ENCODE results near the gene UBE3A.

Gene UBE3A

DNA sequence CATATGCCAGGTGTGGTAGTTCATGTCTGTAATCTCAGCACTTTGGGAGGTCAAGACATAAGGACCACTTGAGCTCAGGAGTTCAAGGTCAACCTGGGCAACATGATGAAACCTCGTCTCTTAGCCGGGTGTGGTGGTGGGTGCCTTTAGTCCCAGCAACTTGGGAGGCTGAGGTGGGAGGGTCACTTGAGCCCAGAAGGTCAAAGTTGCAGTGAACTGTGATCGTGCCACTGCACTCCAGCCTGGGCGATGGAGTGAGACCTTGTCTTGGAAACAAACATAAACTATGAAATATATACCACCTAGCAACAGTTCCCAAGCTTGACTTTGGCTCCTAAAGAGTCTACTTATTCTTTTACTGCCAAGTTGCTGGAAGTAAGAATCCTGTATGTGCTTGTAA is 30.9 kb downstream of the UBE3A start:
- in situ Hi-C loops (cut with HindIII; ENCODE audit: low sequenced_read_pairs), result no loop called here

DNA sequence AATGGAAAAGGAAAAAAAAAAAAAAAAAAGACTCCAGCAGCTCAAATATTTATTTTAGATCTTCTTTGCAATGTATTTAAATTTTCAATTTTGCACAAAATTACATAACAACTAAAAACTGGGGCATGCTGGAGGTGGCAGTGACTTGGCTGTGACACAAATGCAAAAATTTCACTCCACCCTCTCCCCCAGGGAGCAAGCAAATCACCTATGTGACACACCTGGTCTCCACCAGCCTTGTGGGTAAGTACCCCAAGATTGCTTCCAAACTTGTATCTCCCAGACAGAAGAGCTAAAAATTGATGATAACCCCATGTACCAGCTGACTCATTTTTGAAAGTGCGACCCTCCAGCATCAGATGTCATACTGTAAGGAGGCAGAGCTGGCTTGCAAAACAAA is 32.0 kb downstream of the UBE3A start:
- in situ Hi-C loops (cut with HindIII; ENCODE audit: low sequenced_read_pairs), result no loop called here

DNA sequence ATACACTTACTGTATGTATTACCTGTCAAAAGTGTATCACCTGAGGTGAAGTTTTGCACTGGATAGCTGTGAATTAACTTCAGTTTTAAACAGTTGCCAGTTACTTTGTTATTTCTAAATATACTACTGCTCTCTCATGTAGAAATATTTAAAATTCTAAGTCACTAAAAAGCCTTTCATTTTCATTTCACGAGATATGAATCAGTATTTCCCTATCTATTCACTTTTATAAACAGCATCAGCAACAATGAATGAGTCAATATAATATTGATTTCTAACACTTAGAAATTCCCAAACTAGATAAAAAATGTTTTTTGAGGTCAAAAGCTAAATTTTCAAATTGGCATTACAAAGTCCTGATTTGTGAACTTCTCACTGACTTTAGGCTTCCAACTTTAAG is 32.6 kb downstream of the UBE3A start:
- in situ Hi-C loops (cut with HindIII; ENCODE audit: low sequenced_read_pairs), result no loop called here

GRCh38 chr15:25403771-25404170 is 35.1 kb downstream of the UBE3A start:
- in situ Hi-C loops (cut with HindIII; ENCODE audit: low sequenced_read_pairs), result loop anchor here (5.0 kb wide), 1 partner anchor 61 kb away; no protein-coding TSS in a partner anchor

DNA sequence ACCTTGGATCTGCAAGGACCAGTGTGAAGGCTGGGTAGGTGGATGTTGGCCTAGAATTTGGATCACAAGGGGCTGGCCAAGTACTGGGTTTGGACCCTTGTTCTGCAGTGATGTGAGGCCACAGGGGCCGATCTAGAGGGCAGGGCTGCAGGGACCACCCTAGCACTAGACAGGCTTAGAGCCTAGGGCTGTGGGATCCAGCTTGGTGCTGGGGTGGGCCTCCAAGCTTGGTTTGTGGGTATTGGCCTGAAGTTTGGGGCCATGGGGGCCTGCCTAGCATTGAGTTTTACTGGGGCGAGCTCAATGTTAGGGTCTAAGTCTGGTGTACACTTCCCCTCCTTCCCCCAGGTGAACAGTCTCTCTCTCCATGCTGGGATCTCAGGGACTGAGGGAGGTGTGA is 36.5 kb downstream of the UBE3A start:
- in situ Hi-C loops (cut with HindIII; ENCODE audit: low sequenced_read_pairs), result loop anchor here (5.0 kb wide), 1 partner anchor 60 kb away; no protein-coding TSS in a partner anchor

DNA sequence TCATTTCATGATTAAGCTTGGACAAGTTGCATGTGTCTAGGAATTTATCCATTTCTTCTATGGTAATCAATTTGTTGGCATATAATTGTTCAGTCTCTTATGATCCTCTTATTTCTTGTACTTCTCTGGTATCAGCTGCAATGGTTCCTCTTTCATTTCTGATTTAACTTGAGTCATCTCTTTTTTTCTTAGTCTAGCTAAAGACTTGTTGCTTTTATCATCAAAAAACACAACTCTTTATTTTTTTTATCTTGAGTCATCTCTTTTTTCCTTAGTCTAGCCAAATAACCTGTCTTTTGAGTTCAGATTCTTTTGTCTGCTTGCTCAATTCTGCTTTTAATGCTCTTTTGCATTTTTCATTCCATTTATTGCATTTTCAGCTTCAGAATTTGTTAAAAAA is 37.3 kb downstream of the UBE3A start:
- in situ Hi-C loops (cut with HindIII; ENCODE audit: low sequenced_read_pairs), result loop anchor here (5.0 kb wide), 1 partner anchor 59 kb away; no protein-coding TSS in a partner anchor

GRCh38 chr15:25397100-25397499 is 41.7 kb downstream of the UBE3A start:
- in situ Hi-C loops (cut with HindIII; ENCODE audit: low sequenced_read_pairs), result no loop called here

DNA sequence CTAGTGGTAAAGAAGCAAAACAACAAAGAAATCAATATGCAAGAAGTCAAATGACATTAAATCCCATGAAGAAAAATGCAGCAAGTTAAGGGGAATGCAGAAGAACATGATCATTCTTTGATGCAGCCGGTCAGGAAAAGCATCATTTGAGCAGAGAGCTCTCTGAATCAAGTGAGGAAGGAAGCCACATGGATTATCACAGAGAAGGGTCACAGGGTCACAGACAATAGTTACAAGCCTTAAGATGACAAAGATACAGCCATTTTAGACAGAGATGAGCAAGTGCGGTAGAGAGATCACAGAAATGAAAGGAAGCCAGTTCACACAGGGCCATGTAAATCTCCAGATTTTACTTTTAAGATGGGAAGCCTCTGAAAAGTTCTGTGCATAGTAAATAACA is 43.9 kb downstream of the UBE3A start:
- in situ Hi-C loops (cut with HindIII; ENCODE audit: low sequenced_read_pairs), result no loop called here

DNA sequence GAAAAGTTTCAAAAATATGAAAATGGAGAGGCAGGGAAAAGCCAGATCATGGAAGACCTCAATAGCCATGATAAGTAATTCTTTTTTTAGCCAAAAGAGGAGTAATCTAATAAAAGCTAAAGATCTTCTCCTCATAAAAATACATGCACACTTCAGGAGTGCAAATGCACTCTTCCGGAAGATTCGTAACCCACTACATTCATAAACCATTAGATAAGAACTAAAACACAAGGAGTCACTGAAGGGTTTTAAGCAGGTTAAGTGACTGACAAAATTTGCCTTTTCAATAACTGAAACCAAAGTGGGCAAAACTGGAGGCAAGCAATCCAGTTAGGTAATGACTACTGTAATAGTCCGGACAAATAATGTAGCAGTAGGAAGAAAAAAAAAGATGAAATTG is 46.0 kb downstream of the UBE3A start:
- in situ Hi-C loops (cut with HindIII; ENCODE audit: low sequenced_read_pairs), result no loop called here

GRCh38 chr15:25391971-25392721 is 46.7 kb downstream of the UBE3A start:
- in situ Hi-C loops (cut with HindIII; ENCODE audit: low sequenced_read_pairs), result no loop called here

GRCh38 chr15:25385986-25386385 is 52.8 kb downstream of the UBE3A start:
- in situ Hi-C loops (cut with HindIII; ENCODE audit: low sequenced_read_pairs), result no loop called here

GRCh38 chr15:25381579-25381978 is 57.2 kb downstream of the UBE3A start:
- in situ Hi-C loops (cut with HindIII; ENCODE audit: low sequenced_read_pairs), result no loop called here

DNA sequence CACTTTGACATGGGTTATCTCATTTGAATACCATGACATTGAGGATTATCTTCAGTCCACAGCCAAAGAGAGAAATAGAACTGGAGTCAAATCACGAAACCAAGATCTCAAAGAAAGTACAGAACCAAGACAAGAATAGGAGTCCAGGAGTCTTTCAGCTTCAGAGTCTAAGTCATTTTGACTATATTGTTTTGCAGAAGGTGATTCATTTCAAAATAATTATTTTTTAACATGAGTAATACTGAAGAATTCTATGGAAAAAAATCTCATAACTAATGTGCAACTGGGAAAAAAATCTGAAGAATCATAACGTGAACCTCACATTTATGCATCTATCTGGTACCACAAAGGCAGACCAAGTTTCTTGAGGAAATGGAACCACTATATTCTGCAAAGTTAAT is 60.3 kb downstream of the UBE3A start:
- in situ Hi-C loops (cut with HindIII; ENCODE audit: low sequenced_read_pairs), result no loop called here

GRCh38 chr15:25375557-25375956 is 63.3 kb downstream of the UBE3A start:
- in situ Hi-C loops (cut with HindIII; ENCODE audit: low sequenced_read_pairs), result no loop called here

GRCh38 chr15:25374143-25374542 is 64.7 kb downstream of the UBE3A start:
- in situ Hi-C loops (cut with HindIII; ENCODE audit: low sequenced_read_pairs), result no loop called here

DNA sequence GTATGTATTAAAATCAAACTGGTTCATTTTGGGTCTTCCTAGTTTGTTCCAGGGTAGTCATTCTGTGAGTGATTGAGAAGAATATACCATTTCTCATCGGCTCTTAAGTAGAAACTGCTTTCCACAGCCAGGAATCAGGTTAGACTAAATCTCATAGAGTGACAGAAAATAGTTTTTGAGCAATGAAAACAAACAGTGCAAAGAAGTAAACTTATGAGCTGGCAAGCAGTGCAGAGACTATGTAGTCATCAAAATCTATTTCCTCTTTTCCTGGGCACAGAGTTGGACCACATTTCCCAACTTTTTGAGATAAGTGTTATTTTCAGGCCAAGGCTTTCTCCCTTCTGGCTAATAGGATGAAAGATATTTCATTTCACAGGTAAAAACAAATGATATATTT is 66.5 kb downstream of the UBE3A start:
- in situ Hi-C loops (cut with HindIII; ENCODE audit: low sequenced_read_pairs), result no loop called here

DNA sequence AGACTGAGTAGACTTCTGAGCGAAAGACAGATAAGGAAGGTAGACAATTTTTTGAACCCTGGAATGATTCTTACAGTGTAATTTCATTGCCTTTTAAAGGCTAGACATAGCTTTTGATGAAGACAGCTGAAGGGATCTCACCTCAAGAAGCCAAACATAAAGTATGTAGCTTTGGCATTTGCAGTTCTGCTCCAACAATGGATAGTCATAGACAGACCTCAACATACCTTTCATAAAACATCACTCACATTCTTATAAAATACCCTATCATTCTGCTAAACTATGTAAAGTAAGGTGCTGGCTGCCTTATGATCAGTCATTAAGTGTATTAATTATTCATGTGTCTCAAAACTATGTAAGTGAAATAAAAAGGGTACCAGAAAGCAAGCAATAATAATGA is 70.0 kb downstream of the UBE3A start:
- in situ Hi-C loops (cut with HindIII; ENCODE audit: low sequenced_read_pairs), result no loop called here

GRCh38 chr15:25366058-25366457 is 72.8 kb downstream of the UBE3A start:
- in situ Hi-C loops (cut with HindIII; ENCODE audit: low sequenced_read_pairs), result no loop called here

DNA sequence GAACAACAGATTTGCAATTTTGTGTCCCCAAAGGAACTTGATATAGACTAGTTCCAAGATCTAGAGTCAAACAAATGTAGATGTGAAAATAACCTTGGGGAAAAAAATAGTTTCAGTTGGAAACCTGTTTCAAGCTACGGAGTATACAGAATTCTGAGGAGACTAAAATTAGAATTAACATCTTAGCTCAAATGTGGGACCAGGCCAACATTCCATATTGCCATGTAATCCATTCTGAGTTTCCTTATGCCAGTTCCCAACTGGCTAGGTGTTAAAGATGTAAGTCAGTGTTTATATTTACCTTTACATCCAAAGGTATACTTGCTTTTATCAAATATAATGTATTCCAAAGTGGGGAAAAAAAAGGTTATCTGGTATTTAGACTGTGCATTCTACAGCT is 76.3 kb downstream of the UBE3A start:
- in situ Hi-C loops (cut with HindIII; ENCODE audit: low sequenced_read_pairs), result no loop called here

- in situ Hi-C loops (cut with HindIII; ENCODE audit: low sequenced_read_pairs), result no loop called here
Measured at GRCh38 chr15:25347707-25348106, 91.1 kb downstream of the UBE3A start.

DNA sequence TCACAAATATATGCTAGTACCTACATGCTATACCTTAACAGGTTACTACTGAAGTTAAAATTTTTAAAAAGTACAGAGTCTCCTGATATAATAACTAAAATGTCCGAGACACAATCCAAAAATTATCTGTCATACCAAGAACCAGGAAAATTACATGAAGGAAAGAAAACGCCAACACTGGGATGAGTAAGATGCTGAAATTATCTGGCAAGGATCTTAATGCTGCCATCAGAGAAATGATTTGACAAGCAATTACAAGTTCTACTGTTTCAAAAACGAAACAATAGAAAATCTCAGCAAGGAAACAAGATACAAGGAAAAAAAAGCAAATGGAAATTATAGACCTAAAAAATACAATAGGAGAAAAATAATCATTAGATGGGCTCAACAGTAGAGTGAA is 92.5 kb downstream of the UBE3A start:
- in situ Hi-C loops (cut with HindIII; ENCODE audit: low sequenced_read_pairs), result no loop called here

DNA sequence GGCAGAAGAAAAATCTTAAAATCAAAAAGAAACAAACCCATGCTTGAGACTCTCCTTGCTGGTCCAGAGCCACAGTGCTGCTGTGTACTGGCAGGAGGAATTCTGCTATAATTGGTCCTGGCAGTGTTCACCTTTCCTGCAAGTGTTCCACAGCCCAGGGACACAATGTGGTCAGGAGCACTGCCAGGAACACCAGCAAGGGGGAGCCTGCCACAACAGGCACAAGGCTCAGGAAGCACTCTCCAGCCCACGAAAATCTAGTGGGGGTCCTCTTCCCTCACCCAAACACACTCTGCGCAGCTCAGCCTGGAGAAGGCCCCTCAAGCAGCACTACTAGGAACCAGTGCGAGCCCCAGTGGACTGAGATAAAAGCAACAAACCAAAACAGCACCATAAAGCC is 92.9 kb downstream of the UBE3A start:
- in situ Hi-C loops (cut with HindIII; ENCODE audit: low sequenced_read_pairs), result no loop called here

DNA sequence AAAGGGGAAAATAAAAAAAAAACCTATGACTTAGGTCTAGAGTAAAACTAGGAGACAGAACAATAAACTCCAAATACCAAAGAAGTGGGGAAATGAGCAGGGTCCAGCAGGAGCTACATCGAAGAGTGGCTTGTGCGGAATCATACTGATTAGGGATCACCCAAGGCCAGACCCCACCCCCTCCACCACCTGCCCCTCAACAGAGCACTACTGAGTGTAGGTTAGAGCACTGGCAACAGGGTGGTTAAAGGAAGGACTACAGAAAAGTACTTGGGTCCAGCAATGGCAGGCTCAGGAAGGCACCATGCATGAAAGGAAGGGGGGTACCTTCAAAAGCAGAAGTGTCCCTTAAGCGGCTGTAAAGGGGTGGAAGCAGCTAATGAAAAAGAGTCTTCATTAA is 96.2 kb downstream of the UBE3A start:
- in situ Hi-C loops (cut with HindIII; ENCODE audit: low sequenced_read_pairs), result loop anchor here (5.0 kb wide), 2 partner anchors 60 to 105 kb away; no protein-coding TSS in a partner anchor
